Natural killer cell (primary cell): ENCODE results near the gene CSMD2. TPM values are rescaled to one million over a fixed set of nuclear protein-coding genes. Genes with fewer than 3 reads are reported as not detected.

Experiments used
- ATAC-seq, 3 donors: fragments of 150-1000 bp in 2 of 3; fragments of 200-7000 bp in 1 of 3; cut with Tn5 transposase; 1 replicate in 1 of 3; 2 replicates in 2 of 3; pipeline ENCODE4 v1.10.0; 2021; ENCODE audit warnings: mild to moderate bottlenecking in 2 of 3, moderate library complexity in 2 of 3
- DNase-seq, 2 donors: peaks; one replicate each; pipeline versions ENCODE4 v3.0.0 to v3.0.0-alpha.2; 2013 to 2021; ENCODE audit warnings: mixed read lengths in 1 of 2
- H3K27ac ChIP-seq: one replicate; pipeline ENCODE4 v1.5.1; 2013; ENCODE audit warnings: mild to moderate bottlenecking, low read length
- H3K27me3 ChIP-seq: one replicate; pipeline ENCODE4 v1.6.1; 2013; ENCODE audit warnings: low read length; ENCODE audit not compliant: control insufficient read depth, insufficient read depth
- H3K36me3 ChIP-seq: one replicate; pipeline ENCODE4 v1.6.1; 2013; ENCODE audit warnings: low read length; ENCODE audit not compliant: control insufficient read depth, insufficient read depth
- H3K4me1 ChIP-seq: one replicate; pipeline ENCODE4 v1.6.1; 2013; ENCODE audit warnings: low read length; ENCODE audit not compliant: control insufficient read depth, insufficient read depth
- H3K4me3 ChIP-seq: one replicate; pipeline ENCODE4 v1.5.1; 2013; ENCODE audit warnings: low read length
- H3K9me3 ChIP-seq: one replicate; pipeline ENCODE4 v1.6.1; 2013; ENCODE audit warnings: low read length; ENCODE audit not compliant: control insufficient read depth, insufficient read depth
- H3K27ac Mint-ChIP-seq, 2 donors: one replicate each; pipeline ENCODE4 v1.8.0; 2022; ENCODE audit warnings: mild to moderate bottlenecking in 2 of 2, mixed read lengths in 2 of 2, moderate library complexity in 1 of 2
- H3K27me3 Mint-ChIP-seq, 2 donors: one replicate each; pipeline ENCODE4 v1.8.0; 2022; ENCODE audit warnings: low read depth in 2 of 2, mixed read lengths in 2 of 2
- H3K36me3 Mint-ChIP-seq: one replicate; pipeline ENCODE4 v1.8.0; 2022; ENCODE audit warnings: mixed read lengths
- H3K4me1 Mint-ChIP-seq, 2 donors: one replicate each; pipeline ENCODE4 v1.8.0; 2022; ENCODE audit warnings: mixed read lengths in 2 of 2
- H3K4me3 Mint-ChIP-seq: one replicate; pipeline ENCODE4 v1.8.0; 2022; ENCODE audit warnings: mild to moderate bottlenecking, moderate library complexity, mixed read lengths
- H3K9me3 Mint-ChIP-seq, 2 donors: one replicate each; pipeline ENCODE4 v1.8.0; 2022; ENCODE audit warnings: mixed read lengths in 2 of 2
- CTCF ChIP-seq: fragments of 200-600 bp; IDR thresholded peaks from one replicate; pipeline ENCODE4 v1.8.0; 2022; ENCODE audit warnings: antibody characterized with exemption
- WGBS: methylation state at CpG from one replicate; pipeline ENCODE4 v1.1.7; 2013; ENCODE audit warnings: missing lambda C conversion rate; ENCODE audit not compliant: insufficient coverage; 5-methylcytosine and 5-hydroxymethylcytosine counted together
- intact Hi-C: fragments of 100-400 bp; cut with micrococcal nuclease; formaldehyde crosslinking; loops from one replicate; pipeline ENCODE4 v1.14.2; 2022
- total RNA-seq, 4 donors: library from RNA; stranded (reverse); fragments of 120-200 nt in 1 of 4; gene quantifications; one replicate each; pipeline versions ENCODE4 v1.2.3 to v1.2.4, GENCODE V29; 2013 to 2022

CSMD2 gene
- total RNA-seq, 3 donors from 2014 or later (not counting 1 experiment from before 2014, with no cell fraction given), result not detected

- 5% methylated on average over 22 of the region's 24 CpGs for WGBS
- Histone ChIP-seq H3K27ac (no peak overlapping the region), H3K4me3 (no peak overlapping the region), H3K27me3 (peaks cover 23% of the 10 kb centered on the region), H3K4me1 (peaks cover 6% of the 10 kb centered on the region), H3K9me3 (no peaks in the 10 kb centered on the region), H3K36me3 (no peaks in the 10 kb centered on the region)
- no peak overlapping the region for H3K4me3 Mint-ChIP-seq
- no peak overlapping the region for H3K27ac Mint-ChIP-seq
- TF ChIP-seq CTCF, result no peak
- intact Hi-C loops, result no loop called here
- no peak for ATAC-seq
- peaks cover 0 to 7% of the 10 kb centered on the region in 2 donors for H3K4me1 Mint-ChIP-seq
- DNase-seq, result no peak
- no peaks in the 10 kb centered on the region for H3K9me3 Mint-ChIP-seq
- H3K27me3 Mint-ChIP-seq, result peaks cover 51 to 58% of the 10 kb centered on the region in 2 donors
- H3K36me3 Mint-ChIP-seq, result no peaks in the 10 kb centered on the region
These were observed 1.8 kb upstream of the CSMD2 start for GRCh38 chr1:34166625-34167361.

GRCh38 chr1:34166191-34166624 is 1.2 kb upstream of the CSMD2 start:
- peaks cover 0 to 7% of the 10 kb centered on the region in 2 donors for H3K4me1 Mint-ChIP-seq
- no peaks in the 10 kb centered on the region for H3K9me3 Mint-ChIP-seq
- no peak overlapping the region for H3K4me3 Mint-ChIP-seq
- Histone ChIP-seq H3K9me3 (no peaks in the 10 kb centered on the region), H3K27ac (no peak overlapping the region), H3K36me3 (no peaks in the 10 kb centered on the region), H3K4me1 (peaks cover 6% of the 10 kb centered on the region), H3K4me3 (no peak overlapping the region), H3K27me3 (peaks cover 23% of the 10 kb centered on the region)
- H3K27me3 Mint-ChIP-seq, result peaks cover 53 to 64% of the 10 kb centered on the region in 2 donors
- DNase-seq, result no peak
- no peak for TF ChIP-seq CTCF
- H3K36me3 Mint-ChIP-seq, result no peaks in the 10 kb centered on the region
- 8% methylated on average over 27 of the region's 27 CpGs for WGBS
- intact Hi-C loops, result no loop called here
- no peak overlapping the region for H3K27ac Mint-ChIP-seq
- no peak for ATAC-seq

- Mint-ChIP-seq H3K4me1 (peaks cover 0 to 7% of the 10 kb centered on the region in 2 donors), H3K27me3 (peaks cover 53 to 66% of the 10 kb centered on the region in 2 donors), H3K4me3 (no peak overlapping the region), H3K9me3 (no peaks in the 10 kb centered on the region), H3K27ac (no peak overlapping the region), H3K36me3 (no peaks in the 10 kb centered on the region)
- ATAC-seq (no peak), DNase-seq (no peak)
- intact Hi-C loops, result no loop called here
- H3K27me3 ChIP-seq, result peaks cover 23% of the 10 kb centered on the region
- WGBS, result 6% methylated on average over 7 of the region's 13 CpGs
- TF ChIP-seq CTCF, result no peak
- H3K4me1 ChIP-seq, result peaks cover 6% of the 10 kb centered on the region
- no peak overlapping the region for H3K27ac ChIP-seq
- no peak overlapping the region for H3K4me3 ChIP-seq
- H3K36me3 ChIP-seq, result no peaks in the 10 kb centered on the region
- H3K9me3 ChIP-seq, result no peaks in the 10 kb centered on the region
These were observed 442 bp upstream of the CSMD2 start for GRCh38 chr1:34165422-34165921.
